G401.6 (cell line): ENCODE measurements around the gene PARD6G.

Source experiments
- FAIRE-seq: peaks from 2 replicates; lab custom pipeline; 2012; peaks lifted over from hg19 to GRCh38; lab: Jason Lieb, UNC

The PARD6G gene

DNA sequence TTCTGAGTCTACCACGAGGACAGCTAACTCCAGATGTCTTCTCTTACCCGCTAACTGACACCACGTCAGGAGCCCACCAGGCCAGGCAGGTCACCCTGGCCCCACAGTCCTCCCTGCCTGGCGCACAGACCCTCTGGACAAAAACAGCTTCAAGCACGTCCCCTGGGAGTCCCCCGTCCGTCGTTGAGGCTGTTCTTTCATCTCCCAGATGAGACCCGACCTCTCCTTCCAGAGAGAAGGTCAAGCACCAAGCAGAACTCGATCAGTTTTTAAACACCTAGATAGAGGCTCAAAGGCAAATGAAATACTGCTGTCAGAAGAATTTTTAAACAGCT lies 57.8 kb downstream of the PARD6G start:
- no peak for FAIRE-seq

DNA sequence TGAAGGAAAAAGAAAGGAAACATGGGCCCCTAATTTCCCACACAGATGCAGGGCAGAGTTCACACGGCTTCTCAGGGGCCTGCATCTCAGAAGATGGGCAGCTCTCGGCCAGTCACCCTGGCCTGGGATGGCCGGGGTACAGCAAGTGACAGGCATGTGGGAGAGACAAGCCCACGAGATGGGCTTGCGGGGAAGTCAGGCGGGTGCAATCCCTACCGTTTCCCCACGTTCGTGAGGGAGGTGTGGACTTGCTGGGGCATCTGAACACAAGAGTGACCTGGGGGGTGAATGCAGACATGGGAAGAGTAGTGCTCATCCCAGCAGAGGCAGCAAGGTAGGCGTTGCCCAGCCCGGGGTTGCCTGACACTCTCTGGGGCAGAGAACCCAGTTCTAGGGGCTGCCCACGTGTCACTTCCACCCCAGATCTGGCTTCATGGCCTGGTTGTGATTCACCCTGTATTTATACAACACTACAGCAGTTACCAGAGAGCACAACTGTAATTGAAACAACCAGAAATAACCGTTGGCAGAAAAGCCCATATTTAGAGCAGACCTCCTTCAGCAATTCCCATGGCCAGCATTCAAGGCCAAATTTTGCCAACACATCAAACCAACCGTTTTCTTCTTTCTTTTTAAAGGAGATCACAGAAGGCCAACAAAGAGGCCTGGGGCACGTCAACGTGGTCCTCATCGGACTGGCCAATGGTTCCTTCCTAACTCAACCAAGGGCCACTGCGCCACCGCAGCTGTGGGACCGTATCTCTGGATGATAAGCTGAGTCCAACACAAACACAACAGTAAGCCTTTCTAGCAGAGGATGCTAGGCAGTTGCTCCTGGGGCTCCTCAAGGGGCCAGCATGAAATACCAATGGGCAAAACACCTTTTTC lies 58.4 kb downstream of the PARD6G start:
- FAIRE-seq: no peak

DNA sequence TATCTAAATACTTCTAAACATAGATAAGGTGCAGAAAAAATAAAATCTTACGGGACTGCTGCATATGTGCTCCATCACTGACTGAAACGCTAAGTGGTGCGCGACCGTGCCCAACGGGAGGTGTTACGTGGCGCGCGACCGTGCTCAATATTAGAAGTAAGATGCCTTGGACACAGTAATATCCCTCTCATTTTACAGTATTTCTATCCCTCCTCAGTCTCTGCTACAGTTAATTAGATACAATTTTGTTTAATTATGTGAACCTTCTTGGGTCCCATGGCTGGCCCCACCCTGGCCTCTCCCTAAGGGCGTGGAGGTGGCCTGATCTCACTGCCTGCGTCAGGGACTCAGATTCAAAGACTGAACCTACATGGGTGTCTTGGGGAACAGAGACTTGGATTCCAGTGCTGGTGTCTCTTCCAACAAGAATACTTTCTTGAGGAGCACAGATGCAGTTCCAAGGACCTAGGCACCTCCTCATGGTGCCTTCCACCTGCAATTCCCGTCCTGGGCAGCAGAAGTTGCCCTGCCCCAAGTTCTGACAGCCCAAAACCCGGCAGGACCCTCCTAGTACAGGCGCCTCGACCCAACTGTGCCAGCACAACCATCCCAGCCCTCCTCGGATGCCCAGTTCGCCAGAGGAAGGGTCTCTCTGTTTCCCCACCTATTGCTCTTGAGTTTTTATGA lies 59.2 kb downstream of the PARD6G start:
- no peak for FAIRE-seq

DNA sequence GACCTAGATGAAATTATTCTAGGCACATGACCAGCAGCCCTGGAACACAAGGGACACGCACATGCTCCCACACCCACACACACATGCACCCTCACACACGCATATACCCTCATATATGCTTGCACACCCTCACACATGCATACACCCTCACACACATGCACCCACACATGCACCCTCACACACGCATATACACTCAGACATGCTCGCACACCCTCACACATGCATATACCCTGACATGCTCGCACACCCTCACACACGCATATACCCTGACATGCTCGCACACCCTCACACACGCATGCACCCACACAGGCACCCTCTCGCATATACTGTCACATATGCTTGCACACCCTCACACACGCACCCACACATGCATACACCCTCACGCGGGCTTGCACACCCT lies 61.8 kb downstream of the PARD6G start:
- FAIRE-seq: no peak

DNA sequence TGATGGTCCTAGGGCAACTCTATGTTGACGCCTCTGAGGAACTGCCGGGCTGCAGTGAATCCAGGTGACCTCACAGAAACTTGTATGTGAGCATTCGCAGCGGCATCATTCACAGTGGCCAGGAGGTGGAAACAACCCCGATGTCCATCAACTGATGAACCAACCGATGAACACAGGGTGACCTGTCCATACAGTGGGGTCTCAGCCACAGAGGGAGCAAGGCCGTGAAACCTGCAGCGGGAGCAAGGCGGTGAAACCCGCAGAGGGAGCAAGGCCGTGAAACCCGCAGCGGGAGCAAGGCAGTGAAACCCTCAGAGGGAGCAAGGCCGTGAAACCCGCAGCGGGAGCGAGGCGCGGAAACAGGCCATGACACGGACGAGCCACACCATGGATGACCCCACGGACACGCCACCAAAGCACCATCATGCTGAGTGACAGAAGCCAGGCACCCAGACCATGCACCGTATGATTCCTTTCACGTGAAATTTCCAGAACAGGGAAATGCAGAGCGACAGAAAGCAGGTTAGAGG lies 63.0 kb downstream of the PARD6G start:
- FAIRE-seq: no peak

DNA sequence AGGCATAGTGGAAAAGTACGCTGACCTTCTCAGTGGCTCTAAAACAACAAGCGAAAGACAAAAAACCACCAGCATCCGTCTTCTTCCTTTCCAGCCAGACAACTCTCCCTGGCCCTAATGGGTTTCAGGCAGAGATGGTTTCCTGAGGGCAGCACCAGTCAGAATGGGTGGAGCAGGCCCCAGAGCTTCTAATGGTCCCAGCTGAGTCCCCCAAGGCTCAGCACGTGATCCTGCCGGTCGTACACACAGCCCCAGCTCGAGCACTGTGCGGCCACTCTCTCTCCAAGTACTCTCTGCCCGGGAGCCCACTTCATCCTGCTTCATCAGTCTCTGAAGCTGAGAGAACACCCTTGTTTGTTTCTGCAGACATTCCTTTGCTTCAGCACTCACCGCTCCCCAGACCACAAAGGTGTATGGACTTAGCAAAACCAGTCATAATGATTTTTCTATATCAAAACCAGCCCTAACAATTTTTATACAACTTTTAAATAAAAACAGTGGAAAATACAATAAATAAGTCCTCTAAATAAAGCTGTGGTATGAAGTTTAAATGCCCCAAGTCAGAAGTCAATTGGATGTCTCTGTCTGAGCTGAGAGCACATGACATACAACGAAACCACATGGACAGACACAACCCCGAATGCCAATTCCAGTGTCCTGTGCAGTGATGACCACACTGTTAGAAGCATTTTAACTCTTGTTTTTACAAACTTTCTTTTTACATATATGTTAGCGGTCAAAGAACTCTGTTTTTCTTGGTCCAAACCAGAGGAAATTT lies 63.9 kb downstream of the PARD6G start:
- no peak for FAIRE-seq

DNA sequence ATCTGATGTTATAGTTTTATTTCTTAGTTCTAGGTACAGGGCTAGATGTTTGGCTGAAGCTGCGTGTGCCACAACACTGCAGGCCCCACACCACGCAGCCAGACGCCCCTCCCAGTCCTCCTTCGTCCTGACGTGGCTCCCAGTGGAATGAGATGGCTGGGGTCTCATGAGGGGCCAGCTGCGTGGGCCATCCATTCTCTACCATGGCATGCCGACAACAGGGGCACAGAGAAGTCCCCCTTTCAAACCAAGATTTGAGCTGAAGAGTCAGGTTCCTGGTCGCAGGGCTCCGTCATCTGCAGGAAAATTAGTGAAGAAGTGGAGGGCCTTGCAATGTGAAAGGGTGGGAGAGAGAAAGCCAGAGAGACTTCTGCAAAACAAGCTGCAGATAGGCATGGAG lies 64.5 kb downstream of the PARD6G start:
- no peak for FAIRE-seq

DNA sequence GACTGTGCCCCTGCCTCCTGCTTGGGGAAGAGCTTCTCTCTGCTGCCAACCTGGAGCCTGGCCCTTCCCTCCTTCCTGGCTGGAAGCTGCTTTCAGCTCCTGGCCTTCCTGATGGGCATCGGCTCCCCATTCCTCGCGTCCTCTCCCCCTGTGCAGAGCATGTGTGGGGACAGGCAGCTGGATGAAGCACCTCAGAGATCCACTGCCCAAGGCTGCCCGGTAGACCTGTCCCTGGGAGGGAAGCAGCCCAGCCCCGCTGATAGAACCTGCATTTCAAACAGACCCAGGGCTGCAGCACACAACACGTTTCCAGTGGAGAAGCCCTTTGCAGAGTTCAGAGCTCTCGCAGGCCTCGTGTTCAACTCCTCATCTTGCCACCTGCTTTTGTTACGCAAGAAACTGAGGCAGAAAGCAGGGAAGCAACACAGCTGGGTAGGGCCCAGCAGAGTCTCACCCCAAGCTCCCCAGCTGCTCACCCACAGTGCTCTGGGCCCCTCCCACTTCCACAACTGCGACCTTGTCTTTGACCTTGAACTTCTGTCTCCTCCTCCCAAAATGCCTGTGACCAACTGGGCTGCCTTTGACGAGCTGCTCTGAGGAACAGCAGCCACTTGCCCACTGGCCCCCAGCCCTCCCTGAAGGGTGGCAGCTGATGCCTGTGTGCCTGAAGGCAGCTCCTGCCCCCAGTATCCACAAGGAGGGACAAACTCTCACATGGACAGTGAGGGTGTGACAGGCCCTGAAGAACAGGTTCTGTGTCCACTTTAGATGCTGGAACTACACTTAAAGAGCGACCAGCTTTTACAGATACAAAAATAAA lies 65.5 kb downstream of the PARD6G start:
- FAIRE-seq: no peak

DNA sequence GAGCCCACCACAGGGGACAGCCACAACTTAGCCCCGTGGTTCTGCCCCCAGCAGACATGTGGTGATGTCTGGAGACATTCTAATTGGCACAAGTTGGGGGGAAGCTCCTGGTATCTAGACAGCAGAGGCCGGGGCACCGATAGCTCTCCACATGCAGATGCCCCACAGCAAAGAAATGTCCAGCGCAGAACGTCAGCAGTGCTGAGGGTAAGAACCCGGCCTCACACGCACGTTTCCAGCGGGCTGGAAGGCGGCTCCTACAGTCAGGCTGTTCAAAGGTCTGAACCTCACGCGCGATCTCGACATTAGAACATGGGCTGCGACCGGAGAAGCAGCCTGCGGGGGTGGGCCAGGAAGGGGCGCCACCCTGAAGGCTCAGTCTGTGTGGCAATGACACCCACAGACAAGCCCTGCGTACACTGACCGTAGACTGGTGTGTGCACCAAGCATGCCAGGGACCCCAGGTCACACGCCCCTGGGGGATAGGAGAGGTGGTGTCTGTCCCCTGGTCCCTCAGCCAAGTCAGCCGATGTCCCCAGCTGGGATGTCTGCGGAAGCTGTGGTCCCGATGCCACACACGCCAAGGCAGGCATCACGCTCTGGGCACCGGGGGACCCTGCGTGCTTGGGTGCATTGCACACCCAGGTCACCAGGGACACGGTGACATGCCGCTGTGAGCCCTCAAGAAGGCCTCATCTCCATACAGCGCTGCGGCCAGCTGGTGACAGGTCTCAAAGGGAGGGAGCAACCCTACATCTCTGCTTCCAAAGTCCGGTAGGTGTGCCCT lies 66.3 kb downstream of the PARD6G start:
- FAIRE-seq: no peak

DNA sequence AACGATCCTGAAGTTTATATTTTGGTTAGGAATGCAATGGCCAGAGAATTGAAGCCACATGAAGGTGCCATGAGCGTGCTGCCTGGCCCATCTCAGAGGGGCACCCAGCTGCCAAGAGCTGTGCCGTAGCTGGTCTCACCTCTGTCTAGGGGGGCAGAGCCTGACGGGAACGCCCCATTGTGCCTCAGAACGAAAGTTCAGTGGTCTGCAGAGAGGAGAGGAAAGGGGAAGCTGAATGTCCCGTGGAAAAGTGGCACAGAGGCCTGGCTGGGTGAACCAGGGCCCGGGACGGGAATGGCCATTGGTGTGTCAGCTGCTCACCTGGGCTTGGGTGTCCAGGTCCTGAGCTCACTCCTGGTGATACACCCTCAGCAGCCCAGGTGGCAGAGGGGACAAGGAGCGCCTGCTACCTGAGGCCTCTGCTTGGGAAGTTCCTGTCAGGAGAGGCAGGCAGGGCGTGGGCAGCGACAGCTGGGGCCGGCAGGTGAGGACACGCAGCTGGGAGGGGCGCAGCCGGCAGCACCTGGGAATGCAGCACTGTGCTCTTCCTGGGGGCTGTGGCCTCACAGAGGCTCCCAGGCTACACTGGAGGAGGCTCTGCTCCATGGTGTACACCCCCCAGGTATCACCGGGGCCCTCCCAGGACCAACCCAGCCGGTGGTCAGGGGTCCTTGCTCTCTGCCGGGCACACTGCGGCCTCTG lies 67.3 kb downstream of the PARD6G start:
- FAIRE-seq: no peak

DNA sequence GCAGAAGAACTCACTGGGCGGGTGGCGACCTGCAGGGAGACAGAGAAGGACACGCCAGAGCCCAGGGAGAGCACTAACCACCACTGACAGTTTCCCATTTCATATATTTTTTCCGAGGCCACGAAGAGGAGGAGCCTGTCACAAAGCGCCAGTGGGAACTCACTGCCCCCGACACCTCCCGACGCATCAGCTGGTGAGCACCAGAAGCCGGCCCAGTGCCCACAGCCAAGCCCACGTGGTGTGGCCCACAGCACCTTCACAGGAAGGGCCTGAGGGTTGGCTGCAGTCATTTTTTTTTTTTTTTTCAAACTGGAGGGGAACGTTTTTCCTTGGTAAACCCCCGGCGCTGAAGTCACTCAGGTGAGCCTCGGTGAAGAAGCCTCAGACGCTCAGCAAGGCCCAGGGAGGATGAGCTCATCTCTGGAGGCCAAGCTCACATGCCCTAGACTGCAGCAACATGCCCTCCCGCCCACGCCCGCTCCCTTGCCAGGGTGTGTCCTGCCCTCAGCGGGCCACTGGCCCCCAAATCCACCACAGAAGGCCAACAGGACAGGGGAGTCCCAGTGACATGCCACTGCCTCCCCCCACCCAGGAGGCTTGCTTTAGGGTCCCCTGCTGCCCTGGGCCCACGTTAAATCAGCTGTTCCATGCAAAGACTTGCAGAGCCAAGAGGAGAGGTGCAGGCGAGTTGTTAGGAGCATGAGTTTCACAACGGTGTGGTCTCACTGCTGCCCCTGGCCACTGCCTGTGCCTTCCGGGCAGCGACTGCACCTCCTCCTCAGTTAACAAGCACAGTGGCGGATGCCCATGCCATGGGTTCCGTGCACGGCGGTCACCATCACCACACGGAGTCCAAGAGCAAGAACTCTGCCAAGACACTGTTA lies 68.1 kb downstream of the PARD6G start:
- no peak for FAIRE-seq

DNA sequence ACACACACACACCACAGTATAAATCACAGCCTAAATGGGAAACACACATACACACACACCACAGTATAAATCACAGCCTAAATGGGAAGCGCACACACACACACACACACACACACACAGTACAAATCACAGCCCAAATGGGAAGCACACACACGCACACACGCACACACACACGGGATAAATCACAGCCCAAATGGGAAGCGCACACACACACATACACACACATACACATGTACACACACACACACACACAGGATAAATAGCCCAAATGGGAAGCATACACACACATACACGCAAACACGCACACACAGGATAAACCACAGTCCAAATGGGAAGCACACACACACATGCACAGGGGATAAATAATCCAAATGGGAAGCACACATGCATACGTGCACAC lies 70.2 kb downstream of the PARD6G start:
- no peak for FAIRE-seq

DNA sequence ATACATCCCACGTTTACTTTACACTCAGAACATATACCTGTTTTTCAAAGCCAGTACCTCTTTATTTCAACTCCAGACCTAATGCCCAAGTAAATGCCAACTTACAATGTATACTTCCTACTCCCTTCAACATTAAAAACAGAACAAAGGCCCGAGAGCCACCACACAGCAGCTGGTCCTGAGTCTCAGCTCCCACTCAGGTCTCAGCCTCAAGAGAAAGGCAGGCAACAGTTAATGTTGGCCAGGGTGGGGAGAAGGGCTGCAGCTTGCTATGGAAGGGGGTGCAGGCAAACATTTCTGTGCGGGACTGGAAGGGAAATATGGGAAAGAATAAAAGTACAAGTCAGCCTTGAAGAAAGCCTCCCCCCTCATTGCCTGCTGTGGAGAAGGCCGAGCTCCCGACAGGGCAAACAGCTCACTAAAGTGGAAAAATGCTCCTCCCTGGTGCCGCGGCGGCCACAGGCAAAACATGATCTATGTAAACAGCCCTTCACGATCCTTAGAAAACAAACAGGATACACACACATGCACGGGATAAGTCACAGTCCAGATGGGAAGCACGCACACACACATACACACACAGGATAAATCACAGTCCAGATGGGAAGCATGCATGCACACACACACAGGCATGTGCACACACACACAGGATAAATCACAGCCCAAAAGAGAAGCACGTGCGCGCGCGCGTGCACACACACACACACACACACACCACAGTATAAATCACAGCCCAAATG lies 70.8 kb downstream of the PARD6G start:
- no peak for FAIRE-seq

DNA sequence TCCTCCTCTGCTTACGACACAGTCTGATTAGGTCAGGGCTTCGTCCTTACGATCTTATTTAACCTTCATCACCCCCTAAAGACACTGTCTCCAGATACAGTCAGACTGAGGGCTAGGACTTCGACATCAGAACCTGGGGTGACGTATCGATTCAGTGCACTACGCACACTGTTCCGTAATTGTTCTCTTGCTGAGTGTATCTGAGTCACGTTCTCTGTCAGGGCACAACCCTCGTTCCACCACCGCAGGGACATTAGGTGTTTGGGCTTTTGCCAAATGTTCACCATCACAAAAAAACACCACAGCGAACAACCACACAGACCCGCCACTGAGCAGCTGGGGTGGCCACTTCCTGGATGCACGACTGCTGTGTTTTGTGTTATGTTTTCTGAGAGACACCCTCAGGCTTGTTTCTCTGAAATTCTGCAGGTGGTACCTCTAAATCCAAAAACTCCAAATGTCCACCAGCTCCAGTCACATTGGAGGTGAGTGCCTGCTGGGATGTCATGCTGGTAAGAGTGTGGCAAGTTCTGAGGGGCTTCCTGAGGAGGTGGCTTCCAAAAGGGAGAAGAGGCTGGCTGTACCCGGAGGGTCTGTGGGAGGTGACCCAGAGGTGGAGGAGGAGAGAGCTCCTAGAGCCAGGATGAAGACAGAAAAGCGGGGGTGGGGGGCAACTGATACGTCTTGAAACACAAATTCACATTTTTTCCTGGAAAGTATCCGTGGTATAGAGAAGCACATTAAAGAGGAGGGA lies 71.7 kb downstream of the PARD6G start:
- no peak for FAIRE-seq

DNA sequence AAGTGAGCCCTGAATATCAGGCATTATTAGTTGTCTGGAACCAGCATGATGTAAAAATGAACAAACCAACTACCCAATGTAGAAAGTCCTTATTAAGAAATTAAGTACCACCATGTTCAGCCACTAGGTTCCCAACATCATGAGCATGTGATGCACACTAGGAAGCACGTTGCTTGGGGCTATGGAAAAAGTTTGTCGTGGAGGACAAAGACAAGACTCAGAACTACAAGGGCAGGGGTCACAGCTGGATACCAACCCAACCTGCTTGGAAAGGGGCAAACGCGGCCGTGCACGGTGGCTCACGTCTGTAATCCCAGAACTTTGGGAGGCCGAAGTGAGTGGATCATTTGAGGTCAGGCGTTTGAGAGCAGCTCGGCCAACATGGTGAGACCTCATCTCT lies 74.3 kb downstream of the PARD6G start:
- no peak for FAIRE-seq

DNA sequence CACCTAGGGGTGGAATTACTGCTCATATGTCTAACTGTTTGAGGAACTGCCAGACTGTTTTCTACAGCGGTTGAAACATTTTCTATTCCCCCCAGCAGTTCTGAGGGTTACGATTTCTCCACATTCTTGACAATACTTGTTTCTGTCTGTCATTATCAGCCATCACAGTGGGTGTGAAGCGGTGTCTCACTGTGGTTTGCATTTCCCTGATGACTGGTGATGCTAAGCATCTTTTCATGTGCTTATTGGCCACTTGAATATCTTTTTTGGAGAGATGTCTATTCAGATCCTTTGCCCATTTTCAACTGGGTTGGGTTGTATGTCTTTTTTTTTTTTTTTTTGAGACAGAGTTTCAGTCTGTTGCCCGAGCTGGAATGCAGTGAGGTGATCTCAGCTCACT lies 75.3 kb downstream of the PARD6G start:
- FAIRE-seq: no peak

DNA sequence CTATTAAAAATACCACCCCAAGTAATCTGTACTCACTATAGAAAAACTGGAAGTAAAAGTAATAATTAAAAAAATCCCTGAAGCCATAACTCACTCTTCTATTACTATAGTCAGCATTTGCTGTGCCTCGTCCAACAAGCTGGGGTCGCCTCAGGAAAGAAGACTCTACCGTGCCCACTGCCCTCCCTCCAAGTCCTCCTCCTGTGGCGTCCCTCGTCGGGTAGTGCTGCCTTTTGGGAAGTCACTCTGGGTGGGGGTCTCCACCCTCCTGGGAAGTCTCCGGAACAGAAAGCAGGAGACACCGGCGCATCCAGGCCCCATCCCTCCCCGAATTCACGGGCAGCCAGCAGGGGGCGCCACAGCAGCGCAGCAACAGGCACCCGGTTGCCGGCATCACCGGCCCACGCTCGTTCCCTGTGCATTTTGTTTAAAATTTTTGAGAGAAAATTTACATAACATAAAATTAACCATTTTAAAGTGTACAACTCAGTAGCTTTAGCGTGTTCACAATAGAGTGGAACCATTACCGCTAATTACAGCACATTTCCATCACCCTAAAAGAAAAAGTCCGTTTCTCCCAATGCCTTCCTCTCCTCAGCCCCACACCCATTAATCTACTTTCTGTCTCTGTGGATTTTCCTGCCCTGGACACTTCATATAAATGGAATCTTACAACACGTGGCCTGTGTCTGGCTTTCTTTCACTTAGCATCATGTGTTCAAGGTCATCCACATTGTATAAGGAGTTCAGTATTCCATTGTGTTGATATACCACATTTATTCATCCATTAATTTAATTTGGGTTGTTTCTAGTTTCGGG lies 76.1 kb downstream of the PARD6G start:
- no peak for FAIRE-seq
